ENCODE results near the gene OR10P1.

DNA sequence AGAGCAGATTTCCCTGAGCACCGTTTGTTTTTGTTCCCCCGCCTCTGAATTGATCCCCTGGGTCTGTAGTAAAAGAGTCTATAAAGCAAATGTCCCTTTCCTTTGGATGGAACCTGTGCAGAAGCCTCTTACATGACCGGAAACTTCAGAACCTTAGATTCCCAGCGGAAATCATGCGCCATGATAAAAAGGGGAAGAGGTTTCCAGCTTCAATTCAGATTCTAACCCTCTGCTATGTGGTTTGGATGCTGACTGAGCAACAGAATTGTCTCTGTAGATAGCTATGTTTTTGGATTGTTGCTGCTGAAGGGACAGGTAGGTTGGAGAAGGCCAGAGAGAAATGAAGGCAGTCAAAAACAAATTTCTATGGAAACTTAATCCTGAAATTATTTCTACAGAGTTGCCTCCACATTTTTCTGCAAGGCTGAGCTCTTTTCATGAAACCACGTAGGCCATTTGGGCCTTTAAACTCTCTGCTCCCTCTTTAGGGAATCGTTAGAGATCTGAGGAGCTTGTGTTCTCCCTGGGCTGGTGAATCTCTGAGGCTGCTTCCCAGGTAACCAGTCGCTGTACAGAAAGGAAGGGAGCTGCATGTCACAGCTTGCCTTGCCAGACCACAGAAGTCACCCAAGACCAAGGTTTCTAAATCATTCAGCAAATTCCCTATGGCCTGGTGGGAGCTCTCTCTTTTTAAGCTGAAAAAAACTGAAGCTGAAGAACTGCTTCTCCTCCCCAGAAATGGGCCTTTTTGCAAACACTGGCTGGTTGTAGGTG lies 28.7 kb upstream of the OR10P1 start:
- TF ChIP-seq, protein P1, sequence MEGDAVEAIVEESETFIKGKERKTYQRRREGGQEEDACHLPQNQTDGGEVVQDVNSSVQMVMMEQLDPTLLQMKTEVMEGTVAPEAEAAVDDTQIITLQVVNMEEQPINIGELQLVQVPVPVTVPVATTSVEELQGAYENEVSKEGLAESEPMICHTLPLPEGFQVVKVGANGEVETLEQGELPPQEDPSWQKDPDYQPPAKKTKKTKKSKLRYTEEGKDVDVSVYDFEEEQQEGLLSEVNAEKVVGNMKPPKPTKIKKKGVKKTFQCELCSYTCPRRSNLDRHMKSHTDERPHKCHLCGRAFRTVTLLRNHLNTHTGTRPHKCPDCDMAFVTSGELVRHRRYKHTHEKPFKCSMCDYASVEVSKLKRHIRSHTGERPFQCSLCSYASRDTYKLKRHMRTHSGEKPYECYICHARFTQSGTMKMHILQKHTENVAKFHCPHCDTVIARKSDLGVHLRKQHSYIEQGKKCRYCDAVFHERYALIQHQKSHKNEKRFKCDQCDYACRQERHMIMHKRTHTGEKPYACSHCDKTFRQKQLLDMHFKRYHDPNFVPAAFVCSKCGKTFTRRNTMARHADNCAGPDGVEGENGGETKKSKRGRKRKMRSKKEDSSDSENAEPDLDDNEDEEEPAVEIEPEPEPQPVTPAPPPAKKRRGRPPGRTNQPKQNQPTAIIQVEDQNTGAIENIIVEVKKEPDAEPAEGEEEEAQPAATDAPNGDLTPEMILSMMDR (conservative IDR thresholded peaks at IDR 0.05) = no peak
- TF ChIP-seq ZFX (IDR thresholded peaks at IDR 0.05) = no peak

Measured in C4-2B (cell line).